HEK293 (cell line): Measurements from ENCODE around the gene TTC24.
A peak's percentile ranks its signal among the peaks of the same experiment; 100 is the strongest.
"Not testable (repeated sequence)": the region's sequence is repeated elsewhere in the genome, so short reads cannot be mapped to it uniquely, and the experiment has no call there.

Experiments used
- CTCF ChIA-PET: fragments of 350-600 bp; formaldehyde crosslinking; extraction: SDS; loops from one replicate; lab custom pipeline; 2021; ENCODE audit warnings: antibody characterized with exemption; lab: Yijun Ruan, JAX
- POLR2A ChIA-PET: fragments of 300-600 bp; formaldehyde crosslinking; extraction: SDS; loops from one replicate; lab custom pipeline; 2020; ENCODE audit warnings: antibody characterized with exemption, inconsistent platforms; lab: Yijun Ruan, JAX
- H3K27ac ChIP-seq: fragments of 200-500 bp; sonication (Bioruptor generic); 2 replicates; pipeline ENCODE4 v1.5.1; 2014; ENCODE audit warnings: low read depth, low read length, control low read depth, inconsistent platforms; ENCODE audit errors: extremely low read depth
- H3K36me3 ChIP-seq, 2 experiments: fragments of 200-500 bp in 1 of 2; sonication (Bioruptor generic) in 1 of 2; 1 replicate in 1 of 2; 2 replicates in 1 of 2; pipeline ENCODE4 v1.5.1; 2014 to 2017; ENCODE audit warnings: inconsistent platforms in 2 of 2, low read length in 2 of 2; ENCODE audit not compliant: control insufficient read depth in 2 of 2, insufficient read depth in 1 of 2
- H3K4me1 ChIP-seq: fragments of 200-500 bp; sonication (Bioruptor generic); 2 replicates; pipeline ENCODE4 v1.5.1; 2014; ENCODE audit warnings: mild to moderate bottlenecking, low read length, inconsistent platforms; ENCODE audit not compliant: control insufficient read depth, insufficient read depth
- H3K4me3 ChIP-seq: 2 replicates; pipeline ENCODE4 v1.5.1; 2011; ENCODE audit warnings: low read depth, mild to moderate bottlenecking, control low read depth, low read length, moderate library complexity
- H3K9me3 ChIP-seq: fragments of 200-500 bp; sonication (Bioruptor generic); 2 replicates; pipeline ENCODE4 v1.5.1; 2014; ENCODE audit warnings: low read depth, low read length, inconsistent platforms; ENCODE audit not compliant: control insufficient read depth, insufficient read depth
- CTCF ChIP-seq: fragments of 450-650 bp; formaldehyde crosslinking; IDR thresholded peaks from 2 replicates; pipeline ENCODE4 v1.5.1; 2016; ENCODE audit warnings: missing biosample characterization, missing genetic modification characterization
- FEZF1 ChIP-seq: fragments of 450-650 bp; formaldehyde crosslinking; IDR thresholded peaks from 2 replicates; pipeline ENCODE4 v1.5.1; 2016; ENCODE audit warnings: missing biosample characterization, missing genetic modification characterization
- GLIS1 ChIP-seq: fragments of 450-650 bp; formaldehyde crosslinking; IDR thresholded peaks from 2 replicates; pipeline ENCODE4 v1.5.1; 2016; ENCODE audit warnings: missing biosample characterization, missing genetic modification characterization
- KLF7 ChIP-seq: fragments of 450-650 bp; formaldehyde crosslinking; IDR thresholded peaks from 2 replicates; pipeline ENCODE4 v1.5.1; 2016; ENCODE audit warnings: missing biosample characterization, missing genetic modification characterization, borderline replicate concordance
- KLF9 ChIP-seq: fragments of 450-650 bp; formaldehyde crosslinking; IDR thresholded peaks from 2 replicates; pipeline ENCODE4 v1.5.1; 2016; ENCODE audit warnings: missing biosample characterization, missing genetic modification characterization, low read depth
- ZBTB17 ChIP-seq: fragments of 450-650 bp; formaldehyde crosslinking; IDR thresholded peaks from 2 replicates; pipeline ENCODE4 v1.5.1; 2016; ENCODE audit warnings: missing biosample characterization, missing genetic modification characterization
- ZNF140 ChIP-seq: fragments of 450-650 bp; formaldehyde crosslinking; IDR thresholded peaks from 2 replicates; pipeline ENCODE4 v1.5.1; 2016; ENCODE audit warnings: missing biosample characterization, missing genetic modification characterization
- ZNF146 ChIP-seq: fragments of 450-650 bp; formaldehyde crosslinking; IDR thresholded peaks from 2 replicates; pipeline ENCODE4 v1.5.1; 2016; ENCODE audit warnings: missing biosample characterization, missing genetic modification characterization
- ZNF16 ChIP-seq: fragments of 450-650 bp; formaldehyde crosslinking; IDR thresholded peaks from 2 replicates; pipeline ENCODE4 v1.5.1; 2016; ENCODE audit warnings: low read depth, missing biosample characterization, missing genetic modification characterization
- ZNF19 ChIP-seq: fragments of 450-650 bp; formaldehyde crosslinking; IDR thresholded peaks from 2 replicates; pipeline ENCODE4; 2016; ENCODE audit warnings: missing biosample characterization, missing genetic modification characterization, low read depth
- ZNF416 ChIP-seq: fragments of 450-650 bp; formaldehyde crosslinking; IDR thresholded peaks from 2 replicates; pipeline ENCODE4 v1.5.1; 2016; ENCODE audit warnings: missing biosample characterization, missing genetic modification characterization
- ZNF610 ChIP-seq: fragments of 450-650 bp; formaldehyde crosslinking; IDR thresholded peaks from 2 replicates; pipeline ENCODE4 v1.5.1; 2016; ENCODE audit warnings: missing biosample characterization, missing genetic modification characterization, borderline replicate concordance
- ZNF654 ChIP-seq: fragments of 450-650 bp; formaldehyde crosslinking; IDR thresholded peaks from 2 replicates; pipeline ENCODE4 v1.5.1; 2016; ENCODE audit warnings: low read depth, missing biosample characterization, missing genetic modification characterization
- ZNF76 ChIP-seq: fragments of 450-650 bp; formaldehyde crosslinking; IDR thresholded peaks from 2 replicates; pipeline ENCODE4; 2016; ENCODE audit warnings: low read depth, missing biosample characterization, missing genetic modification characterization, borderline replicate concordance
- ZNF791 ChIP-seq: fragments of 450-650 bp; formaldehyde crosslinking; IDR thresholded peaks from 2 replicates; pipeline ENCODE4 v1.5.1; 2016; ENCODE audit warnings: missing biosample characterization, missing genetic modification characterization
- ZNF792 ChIP-seq: fragments of 450-650 bp; formaldehyde crosslinking; IDR thresholded peaks from 2 replicates; pipeline ENCODE4 v1.5.1; 2016; ENCODE audit warnings: missing biosample characterization, missing genetic modification characterization
- TF ChIP-seq, protein P1 (sequence below): fragments of 450-650 bp; formaldehyde crosslinking; IDR thresholded peaks from 2 replicates; pipeline ENCODE4 v1.5.1; 2017; ENCODE audit warnings: missing biosample characterization, missing genetic modification characterization
- TF ChIP-seq, protein P2 (sequence below): fragments of 450-650 bp; formaldehyde crosslinking; IDR thresholded peaks from 2 replicates; pipeline ENCODE4 v1.5.1; 2017; ENCODE audit warnings: missing biosample characterization, missing genetic modification characterization
- TF ChIP-seq, protein P3 (sequence below): fragments of 450-650 bp; formaldehyde crosslinking; IDR thresholded peaks from 2 replicates; pipeline ENCODE4 v1.5.1; 2016; ENCODE audit warnings: missing biosample characterization, missing genetic modification characterization, low read depth

Gene TTC24

GRCh38 chr1:156608036-156608674 is 28.6 kb downstream of the TTC24 start (continued):
- no peak for TF ChIP-seq KLF9 (tag by site-specific recombination)
- no peak for TF ChIP-seq ZNF76
- TF ChIP-seq ZBTB17 = peak; percentile 88
- TF ChIP-seq, protein P1, sequence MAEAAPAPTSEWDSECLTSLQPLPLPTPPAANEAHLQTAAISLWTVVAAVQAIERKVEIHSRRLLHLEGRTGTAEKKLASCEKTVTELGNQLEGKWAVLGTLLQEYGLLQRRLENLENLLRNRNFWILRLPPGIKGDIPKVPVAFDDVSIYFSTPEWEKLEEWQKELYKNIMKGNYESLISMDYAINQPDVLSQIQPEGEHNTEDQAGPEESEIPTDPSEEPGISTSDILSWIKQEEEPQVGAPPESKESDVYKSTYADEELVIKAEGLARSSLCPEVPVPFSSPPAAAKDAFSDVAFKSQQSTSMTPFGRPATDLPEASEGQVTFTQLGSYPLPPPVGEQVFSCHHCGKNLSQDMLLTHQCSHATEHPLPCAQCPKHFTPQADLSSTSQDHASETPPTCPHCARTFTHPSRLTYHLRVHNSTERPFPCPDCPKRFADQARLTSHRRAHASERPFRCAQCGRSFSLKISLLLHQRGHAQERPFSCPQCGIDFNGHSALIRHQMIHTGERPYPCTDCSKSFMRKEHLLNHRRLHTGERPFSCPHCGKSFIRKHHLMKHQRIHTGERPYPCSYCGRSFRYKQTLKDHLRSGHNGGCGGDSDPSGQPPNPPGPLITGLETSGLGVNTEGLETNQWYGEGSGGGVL (tag by site-specific recombination) = no peak
- TF ChIP-seq ZNF610 = no peak
- no peak for TF ChIP-seq KLF7 (tag by site-specific recombination)
- TF ChIP-seq ZNF140 = no peak
- TF ChIP-seq, all 188 proteins: peak for 7

DNA sequence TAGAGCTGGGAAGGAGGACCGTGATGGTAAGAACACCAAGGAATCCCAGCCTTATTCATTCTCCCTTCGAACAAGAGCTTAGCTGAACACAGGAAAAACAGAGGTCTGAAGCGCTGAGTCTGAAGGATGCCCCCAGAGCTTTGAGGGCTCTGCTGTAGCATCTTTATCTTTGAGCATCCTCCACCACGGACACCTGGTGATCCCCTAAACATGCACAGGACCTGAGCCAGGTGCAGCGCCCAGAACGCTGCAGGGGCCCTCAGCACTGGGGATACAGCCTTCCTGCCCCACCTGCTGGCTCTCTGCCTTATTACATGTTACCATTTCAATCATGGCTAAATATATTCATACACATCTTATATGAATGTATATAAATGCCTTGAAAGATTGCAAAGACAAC is 29.5 kb downstream of the TTC24 start:
- Histone ChIP-seq H3K27ac (no peak overlapping the region), H3K4me1 (no peaks in the 10 kb centered on the region), H3K9me3 (no peaks in the 10 kb centered on the region), H3K36me3 (no peaks in the 10 kb centered on the region), H3K4me3 (no peak overlapping the region)
- POLR2A ChIA-PET = no interaction called here
- TF ChIP-seq GLIS1 (tag by site-specific recombination) = 0 out of 2 replicates have a peak, but pooled peaks have one; percentile 24
- peak; percentile 37; the same call in 1 of the 2 replicates for TF ChIP-seq ZNF654 (tag by site-specific recombination)
- TF ChIP-seq ZNF146 = no peak
- TF ChIP-seq CTCF (tag by site-specific recombination) = peak; percentile 16; the same call in 1 of the 2 replicates
- CTCF ChIA-PET = interaction anchor here (0.6 to 1.8 kb wide), 29 partner anchors 8 to 1146 kb away, joined by 3 to 18 read pairs (median 5); partner anchors contain the start of genes GPATCH4, HAPLN2 and TTC24

- H3K4me1 ChIP-seq, H3K9me3 ChIP-seq, POLR2A ChIA-PET, H3K4me3 ChIP-seq, H3K36me3 ChIP-seq, H3K27ac ChIP-seq: not testable (repeated sequence)
- TF ChIP-seq ZNF146 = peak; percentile 97
- CTCF ChIA-PET = interaction anchor here (0.6 to 0.8 kb wide), 2 partner anchors 10 to 24 kb away, joined by 3 read pairs; no protein-coding TSS in a partner anchor
Measured at GRCh38 chr1:156610072-156610471, 30.5 kb downstream of the TTC24 start.

DNA sequence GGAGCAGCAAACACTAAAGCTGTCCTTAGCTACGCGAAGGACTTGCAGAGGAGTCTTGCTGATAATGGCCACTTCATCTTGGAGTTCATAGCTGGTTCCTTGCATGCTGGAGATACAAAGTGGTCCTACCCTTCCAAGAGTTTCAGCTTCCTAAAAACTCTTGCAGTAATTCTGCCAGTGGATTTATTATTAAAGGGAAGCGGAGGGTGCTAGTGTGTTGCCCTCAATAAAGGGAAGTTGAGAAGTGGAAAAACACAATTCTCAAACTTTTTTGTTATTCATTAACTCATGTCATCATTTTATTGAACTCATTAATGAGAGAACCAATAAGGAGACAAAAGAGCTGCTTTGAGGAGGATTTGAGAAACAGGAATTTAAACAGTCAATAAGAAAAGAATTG is 33.1 kb downstream of the TTC24 start:
- CTCF ChIA-PET = interaction anchor here (0.6 to 8.1 kb wide), 14 partner anchors 8 to 1442 kb away, joined by 3 to 95 read pairs (median 3); partner anchors contain the start of gene NAXE
- TF ChIP-seq ZNF792 (tag by site-specific recombination) = no peak
- no peak for TF ChIP-seq FEZF1 (tag by site-specific recombination)
- TF ChIP-seq ZNF16 (tag by site-specific recombination) = no peak
- TF ChIP-seq, protein P2, sequence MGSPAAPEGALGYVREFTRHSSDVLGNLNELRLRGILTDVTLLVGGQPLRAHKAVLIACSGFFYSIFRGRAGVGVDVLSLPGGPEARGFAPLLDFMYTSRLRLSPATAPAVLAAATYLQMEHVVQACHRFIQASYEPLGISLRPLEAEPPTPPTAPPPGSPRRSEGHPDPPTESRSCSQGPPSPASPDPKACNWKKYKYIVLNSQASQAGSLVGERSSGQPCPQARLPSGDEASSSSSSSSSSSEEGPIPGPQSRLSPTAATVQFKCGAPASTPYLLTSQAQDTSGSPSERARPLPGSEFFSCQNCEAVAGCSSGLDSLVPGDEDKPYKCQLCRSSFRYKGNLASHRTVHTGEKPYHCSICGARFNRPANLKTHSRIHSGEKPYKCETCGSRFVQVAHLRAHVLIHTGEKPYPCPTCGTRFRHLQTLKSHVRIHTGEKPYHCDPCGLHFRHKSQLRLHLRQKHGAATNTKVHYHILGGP = no peak
- TF ChIP-seq, protein P3, sequence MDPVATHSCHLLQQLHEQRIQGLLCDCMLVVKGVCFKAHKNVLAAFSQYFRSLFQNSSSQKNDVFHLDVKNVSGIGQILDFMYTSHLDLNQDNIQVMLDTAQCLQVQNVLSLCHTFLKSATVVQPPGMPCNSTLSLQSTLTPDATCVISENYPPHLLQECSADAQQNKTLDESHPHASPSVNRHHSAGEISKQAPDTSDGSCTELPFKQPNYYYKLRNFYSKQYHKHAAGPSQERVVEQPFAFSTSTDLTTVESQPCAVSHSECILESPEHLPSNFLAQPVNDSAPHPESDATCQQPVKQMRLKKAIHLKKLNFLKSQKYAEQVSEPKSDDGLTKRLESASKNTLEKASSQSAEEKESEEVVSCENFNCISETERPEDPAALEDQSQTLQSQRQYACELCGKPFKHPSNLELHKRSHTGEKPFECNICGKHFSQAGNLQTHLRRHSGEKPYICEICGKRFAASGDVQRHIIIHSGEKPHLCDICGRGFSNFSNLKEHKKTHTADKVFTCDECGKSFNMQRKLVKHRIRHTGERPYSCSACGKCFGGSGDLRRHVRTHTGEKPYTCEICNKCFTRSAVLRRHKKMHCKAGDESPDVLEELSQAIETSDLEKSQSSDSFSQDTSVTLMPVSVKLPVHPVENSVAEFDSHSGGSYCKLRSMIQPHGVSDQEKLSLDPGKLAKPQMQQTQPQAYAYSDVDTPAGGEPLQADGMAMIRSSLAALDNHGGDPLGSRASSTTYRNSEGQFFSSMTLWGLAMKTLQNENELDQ = no peak
- no peak for TF ChIP-seq ZNF19 (tag by site-specific recombination)
- TF ChIP-seq ZNF791 (tag by site-specific recombination) = no peak
- TF ChIP-seq ZNF416 (tag by site-specific recombination) = no peak

More for the DNA sequence above, 33.1 kb downstream of the TTC24 start:
- H3K4me3 ChIP-seq = no peak overlapping the region
- POLR2A ChIA-PET = no interaction called here
- no peak overlapping the region for H3K27ac ChIP-seq
- no peaks in the 10 kb centered on the region for H3K9me3 ChIP-seq
- no peaks in the 10 kb centered on the region for H3K36me3 ChIP-seq
- peaks cover 5% of the 10 kb centered on the region; the same call in 1 of the 2 replicates for H3K4me1 ChIP-seq
